ENCODE data around the gene IL12B.
"Not testable (repeated sequence)": the region's sequence is repeated elsewhere in the genome, so short reads cannot be mapped to it uniquely, and the experiment has no call there.

Gene IL12B

DNA sequence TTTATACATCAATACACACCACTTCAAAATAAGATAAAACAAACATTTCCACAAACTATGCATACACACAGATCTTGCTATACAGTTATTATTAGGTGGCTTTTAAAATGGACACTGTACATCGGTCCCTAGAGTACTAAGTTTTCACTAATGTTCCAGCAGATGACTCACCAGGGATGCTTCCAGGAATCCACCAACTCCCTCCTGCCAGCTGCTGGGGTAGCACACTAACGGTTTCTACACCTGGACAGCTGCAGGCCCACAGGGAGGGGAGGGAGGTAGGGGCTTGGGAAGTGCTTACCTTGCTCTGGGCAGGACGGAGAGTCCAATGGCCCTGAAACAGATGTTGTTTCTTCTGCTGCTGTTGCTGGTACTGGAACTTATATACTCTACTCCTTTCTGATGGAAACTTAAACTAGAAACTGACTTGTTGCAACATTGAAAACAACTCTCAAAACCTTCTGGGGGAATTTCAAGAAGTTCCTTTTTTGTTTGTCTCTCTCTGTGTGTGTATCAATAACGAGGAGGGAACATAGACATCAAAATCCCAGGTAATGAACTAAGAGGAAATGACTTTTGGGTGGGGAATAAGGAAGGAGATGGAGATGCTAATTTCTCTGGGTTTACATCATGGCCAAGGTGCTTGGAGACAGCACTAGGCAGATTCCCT, at the start of gene IL12B:
TSS of gene IL12B (minus strand) at position 357 of the 670 bp plus-strand sequence. CDS start 3,705 bp downstream, outside the sequence.
- peaks cover 32% of the 10 kb centered on the region for H3K27me3 ChIP-seq (ENCODE audit: insufficient read depth, low read length)
- H2AFZ ChIP-seq (ENCODE audit: low read depth, low read length): peak within 1 kb of the TSS; percentile 52
- no peaks in the 10 kb centered on the region for H3K9me3 ChIP-seq (ENCODE audit: low read length)
- peak within 1 kb of the TSS; percentile 36 for H3K4me3 ChIP-seq (ENCODE audit: low read length)
- H3K4me1 ChIP-seq (ENCODE audit: insufficient read depth, low read length): no peaks in the 10 kb centered on the region
- no peaks in the 10 kb centered on the region for H3K36me3 ChIP-seq (ENCODE audit: insufficient read depth, low read length)

DNA sequence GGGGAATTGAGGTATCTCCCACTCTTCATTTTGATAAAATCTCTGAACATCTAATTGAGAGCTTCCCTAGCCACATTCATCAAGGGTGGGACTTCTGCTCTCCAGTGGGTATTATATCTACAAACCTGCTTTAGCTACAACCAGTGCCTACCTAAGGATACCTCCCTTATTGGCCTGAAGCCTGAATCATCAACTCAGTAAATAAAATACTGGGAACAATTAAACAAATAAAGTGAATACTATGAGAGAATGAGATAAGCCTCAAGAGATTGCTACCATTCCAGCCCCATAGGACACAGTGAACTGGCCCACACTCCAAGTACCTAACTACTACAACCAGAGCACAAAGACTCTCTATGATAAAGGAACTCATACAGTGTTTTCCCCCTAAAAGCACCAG, 47.4 kb upstream of the IL12B start:
- Histone ChIP-seq H3K36me3 (ENCODE audit: insufficient read depth, low read length) (no peaks in the 10 kb centered on the region), H2AFZ (ENCODE audit: low read depth, low read length) (no peak overlapping the region), H3K27me3 (ENCODE audit: insufficient read depth, low read length) (no peaks in the 10 kb centered on the region), H3K9me3 (ENCODE audit: low read length) (no peaks in the 10 kb centered on the region), H3K4me1 (ENCODE audit: insufficient read depth, low read length) (no peaks in the 10 kb centered on the region), H3K4me3 (ENCODE audit: low read length) (no peak overlapping the region)

- not testable (repeated sequence) for H3K4me3 ChIP-seq (ENCODE audit: low read length); H3K4me1 ChIP-seq (ENCODE audit: insufficient read depth, low read length); H3K27me3 ChIP-seq (ENCODE audit: insufficient read depth, low read length); H2AFZ ChIP-seq (ENCODE audit: low read depth, low read length); H3K9me3 ChIP-seq (ENCODE audit: low read length); H3K36me3 ChIP-seq (ENCODE audit: insufficient read depth, low read length)
These were observed 37.6 kb upstream of the IL12B start for GRCh38 chr5:159367866-159368265.

DNA sequence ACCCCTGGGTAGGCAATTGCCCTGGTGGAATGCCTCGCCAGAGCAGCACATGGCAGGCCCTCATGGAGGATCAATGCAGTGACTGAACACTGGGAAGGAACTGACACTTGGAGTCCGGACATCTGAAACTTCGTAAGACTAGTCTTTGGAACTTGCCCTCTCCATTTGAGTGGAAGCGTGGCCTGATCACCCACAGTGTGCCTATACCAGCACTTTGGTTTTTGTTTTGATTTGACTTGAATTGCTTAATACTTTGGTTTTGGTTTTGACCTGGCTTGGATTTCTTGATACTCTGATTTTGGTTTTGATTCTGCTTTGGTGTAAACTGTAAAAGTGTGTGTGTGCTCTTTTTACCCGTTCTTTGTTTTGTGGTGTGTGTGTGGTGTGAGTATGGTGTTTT, 36.5 kb upstream of the IL12B start:
- not testable (repeated sequence) for H3K9me3 ChIP-seq (ENCODE audit: low read length); H3K4me3 ChIP-seq (ENCODE audit: low read length); H3K27me3 ChIP-seq (ENCODE audit: insufficient read depth, low read length); H3K4me1 ChIP-seq (ENCODE audit: insufficient read depth, low read length); H3K36me3 ChIP-seq (ENCODE audit: insufficient read depth, low read length); H2AFZ ChIP-seq (ENCODE audit: low read depth, low read length)

DNA sequence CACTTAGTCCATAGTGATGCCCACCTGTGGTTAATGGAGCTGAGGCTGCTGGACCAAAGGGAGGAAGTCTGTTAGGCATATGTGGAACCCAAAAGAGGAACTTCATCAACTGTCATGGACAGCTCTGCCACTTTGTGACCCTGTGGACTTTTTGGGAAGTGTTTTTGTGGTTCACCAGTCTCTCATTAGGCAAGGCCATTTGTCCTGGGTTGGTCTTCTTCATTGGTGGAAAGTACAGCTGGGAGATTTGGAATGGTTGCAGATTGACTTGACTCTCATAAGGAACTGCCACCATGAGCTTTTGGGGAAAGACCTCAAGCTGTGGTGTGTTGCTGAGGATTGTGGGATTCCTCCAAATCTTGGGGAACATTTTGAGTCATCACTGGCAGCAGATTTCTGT, 31.9 kb upstream of the IL12B start:
- Histone ChIP-seq H3K9me3 (ENCODE audit: low read length) (no peaks in the 10 kb centered on the region), H3K27me3 (ENCODE audit: insufficient read depth, low read length) (no peaks in the 10 kb centered on the region), H3K4me3 (ENCODE audit: low read length) (no peak overlapping the region), H3K4me1 (ENCODE audit: insufficient read depth, low read length) (no peaks in the 10 kb centered on the region), H3K36me3 (ENCODE audit: insufficient read depth, low read length) (no peaks in the 10 kb centered on the region), H2AFZ (ENCODE audit: low read depth, low read length) (no peak overlapping the region)

- H3K9me3 ChIP-seq (ENCODE audit: low read length); H3K4me1 ChIP-seq (ENCODE audit: insufficient read depth, low read length); H3K27me3 ChIP-seq (ENCODE audit: insufficient read depth, low read length); H3K4me3 ChIP-seq (ENCODE audit: low read length); H2AFZ ChIP-seq (ENCODE audit: low read depth, low read length); H3K36me3 ChIP-seq (ENCODE audit: insufficient read depth, low read length): not testable (repeated sequence)
These were observed 29.6 kb upstream of the IL12B start for GRCh38 chr5:159359871-159360270.

DNA sequence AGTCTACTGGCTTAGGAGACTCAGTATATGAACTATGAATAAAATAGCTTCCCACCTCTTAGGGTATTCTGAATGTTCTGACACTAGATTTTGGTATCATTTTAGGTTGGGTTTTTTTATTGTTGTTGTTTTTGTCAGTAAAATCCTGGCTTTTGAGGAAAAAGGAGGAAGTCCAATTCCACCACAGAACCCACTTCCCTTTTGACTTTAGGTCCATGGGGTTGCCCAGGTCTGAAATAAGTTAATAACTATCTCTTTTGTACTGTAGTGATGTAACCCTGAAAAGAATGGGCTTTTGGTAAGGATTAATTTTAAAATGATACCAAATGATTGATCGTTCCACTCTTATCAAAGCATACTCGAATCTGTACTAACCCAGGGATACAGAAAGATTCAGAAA, 29.1 kb upstream of the IL12B start:
- H3K4me1 ChIP-seq (ENCODE audit: insufficient read depth, low read length): no peaks in the 10 kb centered on the region
- no peaks in the 10 kb centered on the region for H3K36me3 ChIP-seq (ENCODE audit: insufficient read depth, low read length)
- H3K4me3 ChIP-seq (ENCODE audit: low read length): no peak overlapping the region
- no peaks in the 10 kb centered on the region for H3K9me3 ChIP-seq (ENCODE audit: low read length)
- no peaks in the 10 kb centered on the region for H3K27me3 ChIP-seq (ENCODE audit: insufficient read depth, low read length)
- H2AFZ ChIP-seq (ENCODE audit: low read depth, low read length): no peak overlapping the region

- H3K9me3 ChIP-seq (ENCODE audit: low read length): no peaks in the 10 kb centered on the region
- H2AFZ ChIP-seq (ENCODE audit: low read depth, low read length): no peak overlapping the region
- no peaks in the 10 kb centered on the region for H3K27me3 ChIP-seq (ENCODE audit: insufficient read depth, low read length)
- H3K36me3 ChIP-seq (ENCODE audit: insufficient read depth, low read length): no peaks in the 10 kb centered on the region
- no peak overlapping the region for H3K4me3 ChIP-seq (ENCODE audit: low read length)
- no peaks in the 10 kb centered on the region for H3K4me1 ChIP-seq (ENCODE audit: insufficient read depth, low read length)
These were observed 23.5 kb upstream of the IL12B start for GRCh38 chr5:159353661-159354252.

DNA sequence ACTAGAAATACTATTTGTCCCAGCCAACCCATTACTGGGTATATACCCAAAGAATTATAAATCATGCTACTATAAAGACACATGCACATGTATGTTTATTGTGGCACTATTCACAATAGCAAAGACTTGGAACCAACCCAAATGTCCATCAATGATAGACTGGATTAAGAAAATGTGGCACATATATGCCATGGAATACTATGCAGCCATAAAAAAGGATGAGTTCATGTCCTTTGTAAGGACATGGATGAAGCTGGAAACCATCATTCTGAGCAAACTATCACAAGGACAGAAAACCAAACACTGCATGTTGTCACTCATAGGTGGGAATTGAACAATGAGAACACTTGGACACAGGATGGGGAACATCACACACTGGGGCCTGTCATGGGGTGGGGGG, 20.4 kb upstream of the IL12B start:
- H3K36me3 ChIP-seq (ENCODE audit: insufficient read depth, low read length); H3K9me3 ChIP-seq (ENCODE audit: low read length); H3K4me1 ChIP-seq (ENCODE audit: insufficient read depth, low read length): not testable (repeated sequence)

DNA sequence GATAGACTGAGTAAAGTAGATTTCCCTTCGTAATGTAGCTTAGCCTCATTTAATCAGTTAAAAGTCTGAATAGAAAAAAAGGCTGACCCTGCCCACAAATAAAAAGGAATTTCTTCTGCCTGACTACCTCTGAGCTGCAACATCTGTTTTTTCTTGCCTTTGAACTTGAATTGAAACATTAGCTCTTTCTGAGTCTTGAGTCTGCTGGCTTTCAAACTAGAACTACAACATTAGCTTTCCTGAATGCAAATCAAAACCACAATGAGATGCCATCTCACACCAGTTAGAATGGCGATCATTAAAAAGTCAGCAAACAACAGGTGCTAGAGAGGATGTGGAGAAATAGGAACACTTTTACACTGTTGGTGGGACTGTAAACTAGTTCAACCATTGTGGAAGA, 19.9 kb upstream of the IL12B start:
- not testable (repeated sequence) for H3K36me3 ChIP-seq (ENCODE audit: insufficient read depth, low read length); H3K9me3 ChIP-seq (ENCODE audit: low read length); H3K4me3 ChIP-seq (ENCODE audit: low read length); H2AFZ ChIP-seq (ENCODE audit: low read depth, low read length); H3K27me3 ChIP-seq (ENCODE audit: insufficient read depth, low read length); H3K4me1 ChIP-seq (ENCODE audit: insufficient read depth, low read length)

More for the DNA sequence above, 20.4 kb upstream of the IL12B start:
- H3K27me3 ChIP-seq (ENCODE audit: insufficient read depth, low read length); H2AFZ ChIP-seq (ENCODE audit: low read depth, low read length); H3K4me3 ChIP-seq (ENCODE audit: low read length): not testable (repeated sequence)

GRCh38 chr5:159345861-159346260, 15.6 kb upstream of the IL12B start:
- Histone ChIP-seq H3K4me3 (ENCODE audit: low read length) (no peak overlapping the region), H3K9me3 (ENCODE audit: low read length) (no peaks in the 10 kb centered on the region), H2AFZ (ENCODE audit: low read depth, low read length) (no peak overlapping the region), H3K36me3 (ENCODE audit: insufficient read depth, low read length) (no peaks in the 10 kb centered on the region), H3K4me1 (ENCODE audit: insufficient read depth, low read length) (no peaks in the 10 kb centered on the region), H3K27me3 (ENCODE audit: insufficient read depth, low read length) (no peaks in the 10 kb centered on the region)

DNA sequence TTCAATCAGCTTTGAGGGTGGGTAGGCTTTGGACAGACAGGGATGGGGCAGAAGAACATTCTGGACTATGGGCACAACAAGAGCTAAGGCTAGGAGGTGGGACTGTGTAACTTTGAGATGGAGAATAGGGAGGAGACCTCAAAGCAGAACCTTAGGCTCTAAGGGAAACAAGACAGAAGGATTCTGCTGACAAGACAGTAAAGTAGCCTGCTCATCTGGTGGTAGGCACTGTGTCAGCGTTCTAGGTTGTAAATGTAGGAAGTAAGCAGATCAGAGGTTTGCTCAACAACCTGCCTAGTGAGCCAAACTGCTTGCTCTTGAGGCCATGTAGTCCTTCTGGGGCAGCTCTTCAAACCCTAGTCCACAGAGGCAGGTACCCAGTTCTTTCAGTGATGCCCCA, 15.0 kb upstream of the IL12B start:
- Histone ChIP-seq H3K4me1 (ENCODE audit: insufficient read depth, low read length) (no peaks in the 10 kb centered on the region), H2AFZ (ENCODE audit: low read depth, low read length) (no peak overlapping the region), H3K4me3 (ENCODE audit: low read length) (no peak overlapping the region), H3K27me3 (ENCODE audit: insufficient read depth, low read length) (no peaks in the 10 kb centered on the region), H3K36me3 (ENCODE audit: insufficient read depth, low read length) (no peaks in the 10 kb centered on the region), H3K9me3 (ENCODE audit: low read length) (no peaks in the 10 kb centered on the region)

- no peaks in the 10 kb centered on the region for H3K9me3 ChIP-seq (ENCODE audit: low read length)
- H3K27me3 ChIP-seq (ENCODE audit: insufficient read depth, low read length): no peaks in the 10 kb centered on the region
- no peaks in the 10 kb centered on the region for H3K4me1 ChIP-seq (ENCODE audit: insufficient read depth, low read length)
- H3K4me3 ChIP-seq (ENCODE audit: low read length): no peak overlapping the region
- H3K36me3 ChIP-seq (ENCODE audit: insufficient read depth, low read length): no peaks in the 10 kb centered on the region
- no peak overlapping the region for H2AFZ ChIP-seq (ENCODE audit: low read depth, low read length)
These were observed 13.2 kb upstream of the IL12B start for GRCh38 chr5:159343295-159344094.

All from neuron (in vitro differentiated cells).